BJ (cell line): ENCODE data around the gene ASAP2. TPM values are rescaled to one million over a fixed set of nuclear protein-coding genes. Genes with fewer than 3 reads are reported as not detected.

Experiments used
- CTCF ChIA-PET: fragments of 350-600 bp; formaldehyde crosslinking; extraction: SDS; loops from one replicate; lab custom pipeline; 2021; ENCODE audit warnings: antibody characterized with exemption, inconsistent platforms; lab: Yijun Ruan, JAX
- POLR2A ChIA-PET: fragments of 300-600 bp; sonication (Branson Sonifier 250); formaldehyde crosslinking; extraction: SDS; loops from one replicate; lab custom pipeline; 2021; ENCODE audit warnings: antibody characterized with exemption; lab: Charles Lee
- DNase-seq: peaks from one replicate; pipeline ENCODE4 v3.0.0-alpha.2; 2011; ENCODE audit warnings: low read depth
- H3K27me3 ChIP-seq: 2 replicates; pipeline ENCODE4 v1.6.0; 2011; ENCODE audit warnings: low read length; ENCODE audit not compliant: control insufficient read depth, insufficient read depth
- H3K36me3 ChIP-seq: 2 replicates; pipeline ENCODE4 v1.5.1; 2011; ENCODE audit warnings: low read length; ENCODE audit not compliant: control insufficient read depth, insufficient read depth
- H3K4me3 ChIP-seq: 2 replicates; pipeline ENCODE4 v1.5.1; 2011; ENCODE audit warnings: low read depth, mild to moderate bottlenecking, control low read depth, low read length
- CTCF ChIP-seq: IDR thresholded peaks from 2 replicates; pipeline ENCODE4 v1.5.1; 2011; ENCODE audit warnings: low read depth, mild to moderate bottlenecking, control low read depth, inconsistent platforms, low read length, moderate library complexity; ENCODE audit not compliant: insufficient read depth
- polyA plus RNA-seq: library from polyadenylated mRNA; depleted of rRNA; stranded (reverse); fragments of >200 nt; gene quantifications from 2 replicates; pipeline ENCODE4 v1.2.3, GENCODE V29; 2011

ASAP2 gene
- polyA plus RNA-seq, 1 experiment: 14.1 TPM

GRCh38 chr2:9271691-9272090 lies 65.1 kb downstream of the ASAP2 start:
- no peak for TF ChIP-seq CTCF
- no peaks in the 10 kb centered on the region for H3K27me3 ChIP-seq
- H3K36me3 ChIP-seq: no peaks in the 10 kb centered on the region
- DNase-seq: no peak
- ChIA-PET CTCF (interaction anchor here (1.0 to 1.5 kb wide), 2 partner anchors 10 to 16 kb away, joined by 3 to 4 read pairs; no protein-coding TSS in a partner anchor), POLR2A (no interaction called here)
- no peak overlapping the region for H3K4me3 ChIP-seq

DNA sequence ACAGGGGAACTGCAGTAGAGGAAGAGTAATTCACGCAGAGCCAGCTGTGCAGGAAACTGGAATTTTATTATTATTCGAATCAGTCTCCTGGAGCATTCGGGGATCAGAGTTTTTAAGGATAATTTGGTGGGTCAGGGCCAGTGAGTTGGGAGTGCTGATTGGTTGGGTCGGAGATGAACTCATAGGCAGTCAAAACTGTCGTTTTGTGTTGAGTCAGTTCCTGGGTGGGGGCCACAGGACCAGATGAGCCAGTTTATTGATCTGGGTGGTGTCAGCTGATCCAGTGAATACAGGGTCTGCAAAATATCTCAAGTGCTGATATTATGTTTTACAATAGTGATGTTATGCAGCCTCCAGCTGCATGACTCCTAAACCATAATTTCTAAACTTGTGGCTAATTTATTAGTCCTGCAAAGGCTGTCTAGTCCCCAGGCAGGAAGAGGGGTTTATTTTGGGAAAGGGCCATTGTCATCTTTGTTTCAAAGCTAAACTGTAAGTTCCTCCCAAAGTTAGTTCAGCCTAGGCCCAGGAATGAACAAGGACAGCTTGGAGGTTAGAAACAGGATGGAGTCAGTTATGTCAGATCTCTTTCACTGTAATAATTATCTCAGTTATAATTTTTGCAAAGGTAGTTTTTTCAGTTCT lies 67.0 kb downstream of the ASAP2 start:
- POLR2A ChIA-PET: interaction anchor here (0.7 kb wide), 1 partner anchor 251 kb away, joined by 15 read pairs; no protein-coding TSS in a partner anchor
- DNase-seq: no peak
- Histone ChIP-seq H3K4me3 (no peak overlapping the region), H3K36me3 (no peaks in the 10 kb centered on the region), H3K27me3 (no peaks in the 10 kb centered on the region)
- CTCF ChIA-PET: interaction anchor here (0.5 to 1.9 kb wide), 4 partner anchors 9 to 441 kb away, joined by 3 to 8 read pairs (median 4); no protein-coding TSS in a partner anchor
- TF ChIP-seq CTCF: no peak

- no peak overlapping the region for H3K4me3 ChIP-seq
- no peak for DNase-seq
- POLR2A ChIA-PET: no interaction called here
- CTCF ChIA-PET: interaction anchor here (1.9 kb wide), 1 partner anchor 8 kb away, joined by 8 read pairs; no protein-coding TSS in a partner anchor
- H3K36me3 ChIP-seq: no peaks in the 10 kb centered on the region
- H3K27me3 ChIP-seq: no peaks in the 10 kb centered on the region
- no peak for TF ChIP-seq CTCF
These were observed 68.2 kb downstream of the ASAP2 start for GRCh38 chr2:9274701-9275343.

DNA sequence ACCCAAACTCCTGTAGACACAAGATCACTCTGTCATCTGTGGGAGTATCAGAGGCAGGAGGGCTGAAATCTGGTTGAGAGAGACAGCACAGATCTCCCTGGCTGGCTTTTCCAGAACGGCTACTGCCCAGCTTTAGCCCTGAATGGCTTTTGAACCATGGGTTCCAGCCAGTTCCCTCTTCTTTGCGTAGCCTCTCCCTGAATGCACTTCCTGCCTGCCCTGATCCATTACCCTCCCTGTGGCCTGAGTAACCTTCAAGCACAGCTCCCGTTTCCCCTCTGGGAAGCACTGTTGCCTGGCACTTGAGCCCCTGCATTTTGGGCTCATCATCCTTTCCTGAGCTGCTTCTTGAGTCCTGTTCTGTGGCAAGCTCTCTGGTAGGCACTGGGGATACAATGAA lies 68.8 kb downstream of the ASAP2 start:
- H3K4me3 ChIP-seq: no peak overlapping the region
- ChIA-PET POLR2A (no interaction called here), CTCF (interaction anchor here (1.4 kb wide), 1 partner anchor 11 kb away, joined by 7 read pairs; no protein-coding TSS in a partner anchor)
- TF ChIP-seq CTCF: no peak
- no peaks in the 10 kb centered on the region for H3K27me3 ChIP-seq
- no peak for DNase-seq
- no peaks in the 10 kb centered on the region for H3K36me3 ChIP-seq

- no peak for TF ChIP-seq CTCF
These were observed 69.5 kb downstream of the ASAP2 start for GRCh38 chr2:9276074-9276473.

More at GRCh38 chr2:9276074-9276473, 69.5 kb downstream of the ASAP2 start:
- no peak for DNase-seq
- ChIA-PET POLR2A (no interaction called here), CTCF (interaction anchor here (1.4 kb wide), 1 partner anchor 11 kb away, joined by 7 read pairs; no protein-coding TSS in a partner anchor)
- Histone ChIP-seq H3K4me3 (no peak overlapping the region), H3K36me3 (no peaks in the 10 kb centered on the region), H3K27me3 (no peaks in the 10 kb centered on the region)
